ENCODE results near the gene NGFR. TPM values are rescaled to one million over a fixed set of nuclear protein-coding genes. Genes with fewer than 3 reads are reported as not detected.

The NGFR gene
- total and polyA plus RNA-seq, 9 of the 15 experiments (the other 6 are each of a cell fraction or from before 2014, with no cell fraction given), result 0.07 to 0.23 (median 0.13) TPM; not detected in 4

DNA sequence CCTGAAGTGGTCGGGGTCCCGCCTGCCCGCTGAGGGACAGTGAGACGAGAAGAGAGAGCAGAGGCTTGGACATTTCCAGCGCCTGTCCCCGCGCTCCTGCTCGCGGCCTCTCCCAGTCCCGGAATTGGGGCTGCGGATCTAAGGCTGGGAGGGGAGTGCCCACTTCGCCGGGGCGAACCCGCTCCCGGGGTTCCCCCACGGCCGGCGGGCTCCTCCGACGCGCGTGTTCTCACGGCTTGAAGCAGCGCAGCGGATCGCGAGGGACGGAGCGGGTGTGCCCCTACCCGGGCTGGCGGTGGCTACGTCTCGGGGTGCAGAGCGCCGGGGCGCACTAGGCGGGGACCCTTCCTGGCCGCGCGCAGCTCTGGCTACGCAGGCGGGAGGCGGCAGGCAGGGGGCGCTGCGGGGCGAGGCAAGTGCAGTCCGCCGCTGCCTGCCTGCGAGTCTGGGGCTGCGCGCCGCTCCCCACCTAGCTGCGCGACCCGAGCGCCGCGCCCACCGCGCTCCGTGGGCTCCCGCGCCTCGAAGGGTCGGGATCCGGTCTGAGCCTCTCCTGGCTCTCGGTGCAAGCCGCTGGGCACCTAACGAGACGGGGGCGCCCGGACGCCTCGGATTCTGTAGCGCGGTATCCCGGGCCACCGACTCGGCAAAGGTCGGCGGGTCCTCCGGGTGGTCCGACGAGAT is 1.2 kb downstream of the NGFR start (continued):
- TF ChIP-seq, protein P1, sequence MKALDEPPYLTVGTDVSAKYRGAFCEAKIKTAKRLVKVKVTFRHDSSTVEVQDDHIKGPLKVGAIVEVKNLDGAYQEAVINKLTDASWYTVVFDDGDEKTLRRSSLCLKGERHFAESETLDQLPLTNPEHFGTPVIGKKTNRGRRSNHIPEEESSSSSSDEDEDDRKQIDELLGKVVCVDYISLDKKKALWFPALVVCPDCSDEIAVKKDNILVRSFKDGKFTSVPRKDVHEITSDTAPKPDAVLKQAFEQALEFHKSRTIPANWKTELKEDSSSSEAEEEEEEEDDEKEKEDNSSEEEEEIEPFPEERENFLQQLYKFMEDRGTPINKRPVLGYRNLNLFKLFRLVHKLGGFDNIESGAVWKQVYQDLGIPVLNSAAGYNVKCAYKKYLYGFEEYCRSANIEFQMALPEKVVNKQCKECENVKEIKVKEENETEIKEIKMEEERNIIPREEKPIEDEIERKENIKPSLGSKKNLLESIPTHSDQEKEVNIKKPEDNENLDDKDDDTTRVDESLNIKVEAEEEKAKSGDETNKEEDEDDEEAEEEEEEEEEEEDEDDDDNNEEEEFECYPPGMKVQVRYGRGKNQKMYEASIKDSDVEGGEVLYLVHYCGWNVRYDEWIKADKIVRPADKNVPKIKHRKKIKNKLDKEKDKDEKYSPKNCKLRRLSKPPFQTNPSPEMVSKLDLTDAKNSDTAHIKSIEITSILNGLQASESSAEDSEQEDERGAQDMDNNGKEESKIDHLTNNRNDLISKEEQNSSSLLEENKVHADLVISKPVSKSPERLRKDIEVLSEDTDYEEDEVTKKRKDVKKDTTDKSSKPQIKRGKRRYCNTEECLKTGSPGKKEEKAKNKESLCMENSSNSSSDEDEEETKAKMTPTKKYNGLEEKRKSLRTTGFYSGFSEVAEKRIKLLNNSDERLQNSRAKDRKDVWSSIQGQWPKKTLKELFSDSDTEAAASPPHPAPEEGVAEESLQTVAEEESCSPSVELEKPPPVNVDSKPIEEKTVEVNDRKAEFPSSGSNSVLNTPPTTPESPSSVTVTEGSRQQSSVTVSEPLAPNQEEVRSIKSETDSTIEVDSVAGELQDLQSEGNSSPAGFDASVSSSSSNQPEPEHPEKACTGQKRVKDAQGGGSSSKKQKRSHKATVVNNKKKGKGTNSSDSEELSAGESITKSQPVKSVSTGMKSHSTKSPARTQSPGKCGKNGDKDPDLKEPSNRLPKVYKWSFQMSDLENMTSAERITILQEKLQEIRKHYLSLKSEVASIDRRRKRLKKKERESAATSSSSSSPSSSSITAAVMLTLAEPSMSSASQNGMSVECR (CRISPR knock-in tag; IDR thresholded peaks at IDR 0.05), result no peak
- TF ChIP-seq, protein P2, sequence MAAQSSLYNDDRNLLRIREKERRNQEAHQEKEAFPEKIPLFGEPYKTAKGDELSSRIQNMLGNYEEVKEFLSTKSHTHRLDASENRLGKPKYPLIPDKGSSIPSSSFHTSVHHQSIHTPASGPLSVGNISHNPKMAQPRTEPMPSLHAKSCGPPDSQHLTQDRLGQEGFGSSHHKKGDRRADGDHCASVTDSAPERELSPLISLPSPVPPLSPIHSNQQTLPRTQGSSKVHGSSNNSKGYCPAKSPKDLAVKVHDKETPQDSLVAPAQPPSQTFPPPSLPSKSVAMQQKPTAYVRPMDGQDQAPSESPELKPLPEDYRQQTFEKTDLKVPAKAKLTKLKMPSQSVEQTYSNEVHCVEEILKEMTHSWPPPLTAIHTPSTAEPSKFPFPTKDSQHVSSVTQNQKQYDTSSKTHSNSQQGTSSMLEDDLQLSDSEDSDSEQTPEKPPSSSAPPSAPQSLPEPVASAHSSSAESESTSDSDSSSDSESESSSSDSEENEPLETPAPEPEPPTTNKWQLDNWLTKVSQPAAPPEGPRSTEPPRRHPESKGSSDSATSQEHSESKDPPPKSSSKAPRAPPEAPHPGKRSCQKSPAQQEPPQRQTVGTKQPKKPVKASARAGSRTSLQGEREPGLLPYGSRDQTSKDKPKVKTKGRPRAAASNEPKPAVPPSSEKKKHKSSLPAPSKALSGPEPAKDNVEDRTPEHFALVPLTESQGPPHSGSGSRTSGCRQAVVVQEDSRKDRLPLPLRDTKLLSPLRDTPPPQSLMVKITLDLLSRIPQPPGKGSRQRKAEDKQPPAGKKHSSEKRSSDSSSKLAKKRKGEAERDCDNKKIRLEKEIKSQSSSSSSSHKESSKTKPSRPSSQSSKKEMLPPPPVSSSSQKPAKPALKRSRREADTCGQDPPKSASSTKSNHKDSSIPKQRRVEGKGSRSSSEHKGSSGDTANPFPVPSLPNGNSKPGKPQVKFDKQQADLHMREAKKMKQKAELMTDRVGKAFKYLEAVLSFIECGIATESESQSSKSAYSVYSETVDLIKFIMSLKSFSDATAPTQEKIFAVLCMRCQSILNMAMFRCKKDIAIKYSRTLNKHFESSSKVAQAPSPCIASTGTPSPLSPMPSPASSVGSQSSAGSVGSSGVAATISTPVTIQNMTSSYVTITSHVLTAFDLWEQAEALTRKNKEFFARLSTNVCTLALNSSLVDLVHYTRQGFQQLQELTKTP (IDR thresholded peaks at IDR 0.05; ENCODE audit: low read depth in 1 of 2, partially characterized antibody in 2 of 2), result no peak
- TF ChIP-seq PRPF4 (IDR thresholded peaks at IDR 0.05; ENCODE audit: insufficient read depth, low read depth, low read length, poor library complexity, severe bottlenecking), result no peak
- TF ChIP-seq ZNF436 (CRISPR knock-in tag; IDR thresholded peaks at IDR 0.05), result no peak
- no peak for TF ChIP-seq NR2C2 (CRISPR knock-in tag; IDR thresholded peaks at IDR 0.05)
- TF ChIP-seq NR2C2 (tag; IDR thresholded peaks at IDR 0.05), result no peak
- no peak for TF ChIP-seq GATA2 (CRISPR knock-in tag; IDR thresholded peaks at IDR 0.05)
- TF ChIP-seq, protein P3, sequence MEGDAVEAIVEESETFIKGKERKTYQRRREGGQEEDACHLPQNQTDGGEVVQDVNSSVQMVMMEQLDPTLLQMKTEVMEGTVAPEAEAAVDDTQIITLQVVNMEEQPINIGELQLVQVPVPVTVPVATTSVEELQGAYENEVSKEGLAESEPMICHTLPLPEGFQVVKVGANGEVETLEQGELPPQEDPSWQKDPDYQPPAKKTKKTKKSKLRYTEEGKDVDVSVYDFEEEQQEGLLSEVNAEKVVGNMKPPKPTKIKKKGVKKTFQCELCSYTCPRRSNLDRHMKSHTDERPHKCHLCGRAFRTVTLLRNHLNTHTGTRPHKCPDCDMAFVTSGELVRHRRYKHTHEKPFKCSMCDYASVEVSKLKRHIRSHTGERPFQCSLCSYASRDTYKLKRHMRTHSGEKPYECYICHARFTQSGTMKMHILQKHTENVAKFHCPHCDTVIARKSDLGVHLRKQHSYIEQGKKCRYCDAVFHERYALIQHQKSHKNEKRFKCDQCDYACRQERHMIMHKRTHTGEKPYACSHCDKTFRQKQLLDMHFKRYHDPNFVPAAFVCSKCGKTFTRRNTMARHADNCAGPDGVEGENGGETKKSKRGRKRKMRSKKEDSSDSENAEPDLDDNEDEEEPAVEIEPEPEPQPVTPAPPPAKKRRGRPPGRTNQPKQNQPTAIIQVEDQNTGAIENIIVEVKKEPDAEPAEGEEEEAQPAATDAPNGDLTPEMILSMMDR (IDR thresholded peaks at IDR 0.05 in 2 of 3, conservative IDR thresholded peaks at IDR 0.05 in 1 of 3; ENCODE audit: insufficient read depth in 2 of 3, low read depth in 1 of 3, low read length in 3 of 3), result peak; percentile 65 to 81 (median 67); a peak in 5 of 6 replicates
- TF ChIP-seq IFI16 (CRISPR knock-in tag; IDR thresholded peaks at IDR 0.05), result no peak
- no peak for TF ChIP-seq TAF1 (IDR thresholded peaks at IDR 0.05; ENCODE audit: control insufficient read depth, extremely low read depth, insufficient read depth, low read length, severe bottlenecking)
- no peak for TF ChIP-seq GTF3C2 (IDR thresholded peaks at IDR 0.05; ENCODE audit: borderline replicate concordance, extremely low read depth, insufficient read length)
